GM12873 (cell line): ENCODE results near the gene BTF3L4.

Experiments
- TF ChIP-seq, protein P1 (sequence below): IDR thresholded peaks from 2 replicates; pipeline ENCODE4 v1.5.1; 2012; ENCODE audit warnings: low read depth, mild to moderate bottlenecking, moderate library complexity, low read length, control low read depth; ENCODE audit not compliant: insufficient read depth; ENCODE audit errors: missing control alignments

BTF3L4 gene

DNA sequence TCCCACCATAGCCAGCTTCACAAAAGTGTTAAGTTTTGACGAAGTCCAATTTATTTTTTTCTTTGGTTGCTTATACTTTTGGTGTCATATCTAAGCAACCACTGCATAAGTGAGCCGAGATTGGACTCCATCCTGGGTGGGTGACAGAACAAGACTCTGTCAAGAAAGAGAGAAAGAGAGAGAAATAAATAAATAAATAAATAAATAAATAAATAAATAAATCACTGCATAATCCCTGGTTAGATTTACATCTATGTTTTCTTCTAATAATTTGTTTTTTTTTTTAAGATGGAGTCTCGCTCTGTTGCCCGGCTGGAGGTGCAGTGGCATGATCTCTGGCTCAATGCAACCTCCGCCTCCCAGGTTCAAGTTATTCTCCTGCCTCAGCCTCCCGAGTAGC is 67.5 kb downstream of the BTF3L4 start:
- TF ChIP-seq, protein P1, sequence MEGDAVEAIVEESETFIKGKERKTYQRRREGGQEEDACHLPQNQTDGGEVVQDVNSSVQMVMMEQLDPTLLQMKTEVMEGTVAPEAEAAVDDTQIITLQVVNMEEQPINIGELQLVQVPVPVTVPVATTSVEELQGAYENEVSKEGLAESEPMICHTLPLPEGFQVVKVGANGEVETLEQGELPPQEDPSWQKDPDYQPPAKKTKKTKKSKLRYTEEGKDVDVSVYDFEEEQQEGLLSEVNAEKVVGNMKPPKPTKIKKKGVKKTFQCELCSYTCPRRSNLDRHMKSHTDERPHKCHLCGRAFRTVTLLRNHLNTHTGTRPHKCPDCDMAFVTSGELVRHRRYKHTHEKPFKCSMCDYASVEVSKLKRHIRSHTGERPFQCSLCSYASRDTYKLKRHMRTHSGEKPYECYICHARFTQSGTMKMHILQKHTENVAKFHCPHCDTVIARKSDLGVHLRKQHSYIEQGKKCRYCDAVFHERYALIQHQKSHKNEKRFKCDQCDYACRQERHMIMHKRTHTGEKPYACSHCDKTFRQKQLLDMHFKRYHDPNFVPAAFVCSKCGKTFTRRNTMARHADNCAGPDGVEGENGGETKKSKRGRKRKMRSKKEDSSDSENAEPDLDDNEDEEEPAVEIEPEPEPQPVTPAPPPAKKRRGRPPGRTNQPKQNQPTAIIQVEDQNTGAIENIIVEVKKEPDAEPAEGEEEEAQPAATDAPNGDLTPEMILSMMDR = no peak

DNA sequence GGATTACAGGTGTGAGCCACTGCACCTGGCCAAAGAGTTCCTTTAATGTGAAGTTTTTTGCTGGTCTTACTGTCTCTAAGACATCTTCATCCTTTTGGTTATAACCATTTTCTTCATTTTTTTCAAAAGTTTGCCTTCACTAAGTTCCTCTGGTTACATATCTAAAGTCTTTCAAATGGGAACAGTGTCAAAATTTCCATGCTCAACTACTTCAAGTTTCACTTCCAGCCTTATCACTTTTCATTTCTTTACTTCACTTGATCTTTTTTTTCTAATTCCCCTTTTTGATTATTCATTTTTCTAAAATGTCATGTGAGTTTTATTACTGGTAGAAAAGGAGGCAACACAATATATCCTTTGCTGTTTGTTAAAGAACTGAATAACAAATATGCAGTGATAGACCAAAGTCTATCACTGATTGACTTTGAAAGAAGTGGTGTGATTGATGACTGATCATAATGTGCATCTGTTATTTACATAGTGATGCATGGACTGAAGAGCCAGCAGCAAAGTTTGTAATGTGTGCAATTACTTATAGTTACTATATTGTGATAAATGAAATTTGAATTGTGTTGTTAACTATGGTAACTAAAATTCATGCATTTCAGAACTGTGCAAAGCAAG is 69.8 kb downstream of the BTF3L4 start:
- TF ChIP-seq, protein P1 = no peak

DNA sequence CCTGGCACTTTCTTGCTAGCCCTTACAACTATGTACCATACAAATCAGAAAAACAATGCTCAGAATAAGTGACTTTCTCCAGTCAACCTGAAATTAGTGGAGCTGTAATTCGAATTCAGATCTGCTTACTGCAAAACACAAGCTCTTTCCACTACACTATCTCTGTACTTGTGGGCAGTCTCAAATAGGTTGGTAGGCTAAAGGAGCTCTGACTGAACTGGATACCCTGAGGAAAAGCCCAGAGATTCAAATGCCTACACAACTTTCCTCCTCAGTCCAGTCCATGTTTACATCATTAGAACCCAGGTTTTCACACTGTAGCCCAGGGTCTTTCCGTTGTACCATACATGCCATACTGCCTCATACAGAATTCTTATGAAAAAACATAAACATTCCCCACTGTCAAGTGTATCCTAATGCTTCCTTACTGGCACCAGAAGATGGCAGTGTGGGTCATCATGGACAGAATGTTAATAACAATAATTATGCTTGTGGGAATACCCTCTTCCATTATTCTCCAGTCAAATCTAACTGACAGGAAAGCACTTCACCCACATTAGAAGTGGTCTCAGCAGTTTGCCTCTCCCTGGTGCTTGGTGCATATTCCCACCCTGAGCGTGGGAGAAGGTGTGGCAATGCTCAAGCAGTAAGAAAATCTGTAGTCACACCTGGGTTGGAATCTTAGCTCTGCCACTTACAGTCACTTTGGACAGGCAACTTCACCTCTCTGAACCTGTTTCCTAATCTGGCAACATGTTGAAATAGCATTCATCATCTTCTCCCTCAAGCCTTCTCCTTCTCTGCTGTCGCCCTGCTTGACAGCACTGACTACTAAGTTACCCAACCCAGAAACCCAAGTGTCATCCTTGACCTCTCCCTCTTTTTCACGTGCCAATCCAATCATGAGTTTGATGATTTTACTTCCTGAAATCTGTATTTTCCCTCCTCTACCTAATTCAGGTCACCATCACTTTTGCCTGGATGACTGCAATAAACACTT is 71.4 kb downstream of the BTF3L4 start:
- TF ChIP-seq, protein P1 = peak; percentile 57

DNA sequence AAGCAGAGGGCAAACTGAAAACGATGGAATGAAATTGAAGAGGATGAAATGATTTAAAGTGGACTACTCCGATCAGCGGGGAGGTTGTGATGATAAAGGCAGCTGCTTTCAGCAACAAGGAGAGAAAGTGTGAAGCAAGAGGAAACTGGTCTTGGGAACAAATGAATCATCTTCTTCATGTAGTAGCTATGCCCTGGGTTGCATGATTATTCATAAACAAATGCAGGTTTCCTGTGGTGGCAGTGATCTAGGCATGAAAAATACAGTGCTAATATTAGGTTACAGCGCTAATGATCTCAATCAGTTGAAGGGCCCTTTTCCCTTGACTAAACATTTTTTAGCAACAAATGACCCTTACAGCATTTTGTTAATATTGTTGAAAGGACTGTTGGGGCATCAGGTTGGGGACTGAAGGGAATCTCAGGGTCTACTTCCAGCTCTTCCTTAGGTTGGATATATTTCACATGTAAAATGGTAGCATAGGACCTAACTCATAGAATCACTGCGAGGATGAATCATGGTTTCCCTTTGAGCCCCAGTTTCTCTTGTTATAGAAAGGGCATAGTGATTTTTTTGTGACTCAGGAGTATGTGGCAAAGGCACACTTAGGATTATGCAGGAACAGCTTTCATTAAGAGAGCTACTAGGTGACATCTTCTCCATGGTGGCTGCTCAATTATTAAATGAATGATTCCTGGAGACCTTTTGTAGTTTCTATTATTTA is 83.9 kb downstream of the BTF3L4 start:
- TF ChIP-seq, protein P1 = no peak
